IMR-90 (cell line): ENCODE data around the gene SP3. TPM values are rescaled to one million over a fixed set of nuclear protein-coding genes. Genes with fewer than 3 reads are reported as not detected.
A peak's percentile ranks its signal among the peaks of the same experiment; 100 is the strongest.

Experiments used
- CEBPB ChIP-seq: IDR thresholded peaks from 2 replicates; pipeline ENCODE4 v1.6.1; 2012; ENCODE audit warnings: low read depth, low read length, improper control_type of control experiment
- FOS ChIP-seq: fragments of 150-350 bp; IDR thresholded peaks from 2 replicates; pipeline ENCODE4 v1.6.1; 2016; ENCODE audit warnings: low read depth, low read length
- MXI1 ChIP-seq: IDR thresholded peaks from 2 replicates; pipeline ENCODE4 v1.6.1; 2012; ENCODE audit warnings: low read depth, mild to moderate bottlenecking, low read length, moderate library complexity, borderline replicate concordance
- polyA plus RNA-seq, 3 experiments: library from polyadenylated mRNA; depleted of rRNA; stranded (reverse); fragments of >200 nt; gene quantifications; 2 replicates each; pipeline ENCODE4 v1.2.3, GENCODE V29; 2012; ENCODE audit warnings: low replicate concordance in 1 of 3
- total RNA-seq: library from RNA; depleted of rRNA; stranded (reverse); fragments of >200 nt; gene quantifications from 2 replicates; pipeline ENCODE4 v1.2.3, GENCODE V29; 2012

Gene SP3
- total and polyA plus RNA-seq, 2 of the 4 experiments (the other 2 are of a cell fraction) = 26.7 to 136 TPM

- no peak for TF ChIP-seq FOS
- peak; percentile 28; the same call in 1 of the 2 replicates for TF ChIP-seq MXI1
- TF ChIP-seq CEBPB = no peak
Measured at GRCh38 chr2:173964565-173965371, 405 bp downstream of the SP3 start (continued).
